Cerebellar nuclear complex (tissue), 1 donor: ENCODE results near the gene LRRC14B.

Source experiments
- DNase-seq, 2 experiments: peaks; one replicate each; lab custom pipeline; 2025; lab: John Stamatoyannopoulos, UW

The LRRC14B gene

GRCh38 chr5:191036-191948, at the start of gene LRRC14B:
Gene LRRC14B (plus strand): TSS chr5:191495. CDS start chr5:191539, 44 bp downstream.
- peak in 1 of 2 experiments; percentile 57 for DNase-seq

DNA sequence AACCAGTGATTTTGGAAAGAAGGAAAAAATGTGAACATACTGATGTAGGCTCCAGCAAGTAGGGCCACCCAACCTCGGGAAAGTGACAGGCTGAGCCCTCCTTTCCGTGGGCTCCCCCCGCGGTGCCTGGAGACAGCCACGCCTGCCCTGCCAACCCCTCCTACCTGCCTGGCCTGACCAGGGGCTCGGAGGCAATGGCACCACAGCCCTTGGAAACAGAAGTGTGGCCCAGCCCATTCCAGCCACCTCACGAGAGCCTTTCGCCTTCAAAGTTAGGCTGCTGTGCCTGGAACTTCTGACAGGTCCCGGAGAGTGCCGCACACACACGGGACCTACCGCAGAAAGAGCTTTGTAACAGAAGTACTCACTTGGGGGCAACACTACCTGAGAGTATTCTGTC, 49.5 kb upstream of the LRRC14B start:
- DNase-seq: no peak

- no peak for DNase-seq
These were observed 49.0 kb upstream of the LRRC14B start for GRCh38 chr5:142246-142810.

GRCh38 chr5:143041-143440, 48.3 kb upstream of the LRRC14B start:
- DNase-seq: no peak

- DNase-seq: no peak
These were observed 46.4 kb upstream of the LRRC14B start for GRCh38 chr5:144941-145340.

- no peak for DNase-seq
These were observed 45.5 kb upstream of the LRRC14B start for GRCh38 chr5:145585-146323.

- no peak for DNase-seq
These were observed 43.5 kb upstream of the LRRC14B start for GRCh38 chr5:147751-148150.

GRCh38 chr5:149745-150485, 41.4 kb upstream of the LRRC14B start:
- no peak for DNase-seq

DNA sequence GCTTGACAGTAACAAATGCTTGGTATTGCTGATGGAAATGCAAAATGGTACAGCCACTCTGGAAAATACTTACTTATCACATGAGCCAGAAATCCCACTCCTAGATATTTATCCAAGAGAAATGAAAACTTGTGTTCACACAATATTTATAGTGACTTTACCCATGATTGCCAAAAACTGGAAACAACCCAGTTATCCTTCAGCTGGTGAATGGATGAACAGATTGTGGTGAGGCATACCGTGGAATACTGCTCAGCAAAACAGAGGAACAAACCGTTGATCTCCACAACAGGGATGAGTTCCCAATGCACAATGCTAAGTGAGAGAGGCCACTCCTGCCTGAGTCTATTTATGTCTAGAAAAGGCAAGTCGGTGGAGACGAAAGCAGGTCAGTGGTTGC, 40.5 kb upstream of the LRRC14B start:
- DNase-seq: no peak

DNA sequence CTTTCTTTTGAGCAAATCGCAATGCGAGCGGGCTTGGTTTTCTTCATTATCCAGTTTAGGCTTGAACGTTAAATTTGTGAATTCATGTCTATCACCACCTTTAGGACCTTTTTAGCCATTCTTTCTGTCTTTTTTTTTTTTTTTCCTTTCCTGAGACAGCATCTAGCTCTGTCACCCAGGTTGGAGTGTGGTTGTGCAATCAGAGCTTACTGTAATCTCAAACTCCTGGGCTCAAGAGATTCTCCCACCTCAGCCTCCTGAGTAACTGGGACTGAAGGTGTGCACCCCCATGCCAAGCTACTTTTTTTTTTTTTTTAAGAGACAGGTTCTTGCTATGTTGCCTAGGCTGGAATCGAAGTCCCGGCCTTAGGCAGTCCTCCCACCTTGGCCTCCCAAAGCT, 39.2 kb upstream of the LRRC14B start:
- DNase-seq: no peak

DNA sequence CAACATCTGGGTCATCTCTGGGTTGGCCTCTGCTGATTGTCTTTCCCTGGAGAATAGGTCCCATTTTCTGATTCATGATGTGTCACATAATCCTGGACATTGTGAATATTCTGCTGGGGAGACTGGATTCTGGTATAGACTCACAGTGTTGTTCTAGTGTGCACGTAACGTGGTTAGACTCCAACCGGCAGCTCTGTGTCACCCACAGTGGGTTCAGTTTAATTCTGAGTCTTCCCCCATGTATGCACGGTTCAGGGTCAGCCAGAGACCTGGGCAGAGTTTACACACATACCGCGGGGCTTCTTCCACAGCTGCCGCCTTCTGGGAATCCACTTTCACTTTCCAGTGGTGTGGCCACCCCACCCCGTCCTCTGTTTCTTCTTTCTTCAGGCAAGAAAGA, 38.0 kb upstream of the LRRC14B start:
- no peak for DNase-seq

DNA sequence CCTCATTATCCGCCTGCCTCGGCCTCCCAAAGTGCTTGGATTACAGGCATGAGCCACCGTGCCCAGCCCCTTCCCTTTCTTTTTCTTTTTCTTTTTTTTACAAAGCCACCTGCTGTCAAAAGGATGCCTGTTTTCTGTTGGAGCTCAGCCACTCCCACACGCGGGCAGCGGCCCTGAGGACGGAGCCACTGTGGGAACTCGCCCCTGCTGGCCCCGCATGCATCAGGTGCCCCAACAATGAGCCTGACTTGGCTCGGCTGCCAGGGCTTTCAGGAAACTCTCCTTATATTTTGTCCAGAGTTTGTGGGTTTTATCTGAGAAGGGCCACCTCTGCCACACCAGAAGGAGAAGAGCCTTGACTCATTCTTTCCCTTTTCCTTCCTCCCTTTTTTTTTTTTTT, 37.1 kb upstream of the LRRC14B start:
- DNase-seq: no peak

GRCh38 chr5:154826-155225, 36.5 kb upstream of the LRRC14B start:
- DNase-seq: no peak

DNA sequence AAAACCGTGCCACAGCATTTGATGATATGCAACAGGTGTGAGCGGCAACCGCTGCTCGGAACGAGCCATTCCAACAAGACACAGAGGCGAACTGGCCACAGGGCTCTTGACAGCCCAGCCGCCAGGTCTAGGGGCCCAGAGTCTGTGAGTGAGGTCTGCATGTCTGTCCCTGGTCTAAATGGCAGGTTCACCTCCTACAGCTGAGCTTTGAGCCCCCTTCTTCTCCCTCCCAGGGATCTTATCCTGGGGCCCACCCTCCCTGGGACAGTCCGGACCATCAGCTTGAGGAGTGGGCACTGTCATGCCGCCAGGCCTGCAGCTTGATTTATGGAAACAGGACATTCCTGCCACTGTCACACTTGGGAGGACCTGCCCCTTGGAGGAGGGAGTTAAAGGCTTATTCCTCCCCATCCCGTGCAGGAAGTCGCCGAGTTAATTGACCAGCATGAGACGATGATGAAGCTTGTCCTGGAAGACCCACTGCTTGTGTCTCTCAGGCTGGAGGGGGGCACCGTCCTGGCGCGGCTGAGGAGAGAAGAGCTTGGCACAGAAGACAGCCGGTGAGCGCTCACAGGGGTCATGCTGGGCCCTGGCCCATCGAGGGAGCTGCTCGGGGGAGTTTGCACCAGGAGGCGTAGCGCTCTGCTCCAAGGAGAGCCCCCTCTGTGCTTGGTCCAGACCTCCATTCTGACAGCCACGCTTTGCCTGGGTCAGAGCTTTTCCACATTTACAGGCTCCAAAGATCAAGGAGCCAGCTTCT, 35.5 kb upstream of the LRRC14B start:
- DNase-seq: no peak

- no peak for DNase-seq
These were observed 34.8 kb upstream of the LRRC14B start for GRCh38 chr5:156411-157072.

- DNase-seq: no peak
These were observed 34.1 kb upstream of the LRRC14B start for GRCh38 chr5:157126-157715.

DNA sequence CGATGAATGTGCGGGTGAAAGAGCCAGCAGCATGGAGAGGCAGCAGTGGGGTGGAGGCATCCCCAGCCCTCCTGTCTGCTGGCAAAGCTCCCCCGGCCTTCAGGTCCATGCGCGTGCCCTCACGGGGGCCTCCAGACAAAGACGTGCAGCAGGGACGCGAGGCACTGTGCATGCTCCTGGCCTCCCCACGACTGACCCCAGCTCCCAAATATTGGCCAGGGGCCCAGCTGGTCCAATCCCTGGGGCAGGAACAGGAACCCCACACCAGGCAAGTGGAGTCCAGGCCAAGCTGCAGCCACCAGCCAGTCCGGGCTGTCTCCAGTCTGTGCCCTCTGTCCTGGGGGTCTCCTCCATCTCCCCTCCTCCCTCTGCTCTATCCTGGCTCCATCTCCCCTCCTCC, 33.5 kb upstream of the LRRC14B start:
- DNase-seq: no peak

- DNase-seq: no peak
These were observed 32.4 kb upstream of the LRRC14B start for GRCh38 chr5:158807-159447.

DNA sequence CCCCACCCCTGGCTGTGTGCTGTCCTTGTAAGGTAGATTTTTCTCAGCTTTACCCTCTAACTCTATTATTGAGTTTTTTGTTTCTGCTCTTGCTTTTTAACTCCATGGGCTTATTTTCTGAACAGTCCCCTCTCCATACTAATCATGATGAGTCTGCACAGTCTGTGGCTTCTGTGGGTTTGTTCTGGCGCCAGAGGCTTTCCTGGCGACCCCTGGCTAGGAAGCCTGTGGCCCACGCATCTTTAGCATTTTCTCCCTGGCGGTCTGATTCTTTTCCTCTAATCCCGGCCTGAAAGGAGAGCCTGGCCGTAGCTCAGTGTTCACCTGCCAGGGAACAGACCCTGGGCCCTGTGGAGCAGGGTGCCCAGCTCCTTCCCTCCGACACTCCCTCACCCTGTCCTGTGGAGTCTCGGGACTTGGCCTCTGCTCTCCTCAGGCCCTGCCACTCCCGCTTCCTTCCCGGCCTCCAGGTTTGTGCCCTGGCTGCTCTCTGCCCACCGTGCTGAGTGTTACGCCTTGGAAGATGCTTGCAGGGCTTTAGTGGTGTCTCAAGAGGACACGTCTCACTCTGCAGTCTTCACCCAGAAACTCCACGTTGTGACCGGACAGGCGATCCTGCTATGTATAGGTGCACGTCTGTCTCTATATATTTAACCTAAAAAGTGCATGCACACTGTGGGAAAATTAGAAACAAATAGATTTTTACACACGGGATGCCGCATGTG, 31.7 kb upstream of the LRRC14B start:
- DNase-seq: no peak
